GM23338 (cell line): ENCODE measurements around the gene MEGF11. TPM values are rescaled to one million over a fixed set of nuclear protein-coding genes. Genes with fewer than 3 reads are reported as not detected.

Experiments
- ATAC-seq: fragments of 200-7000 bp; cut with Tn5 transposase; 3 replicates; pipeline ENCODE4 v1.9.1; 2020
- DNase-seq: peaks from one replicate; pipeline ENCODE4 v3.0.0-alpha.2; 2015; ENCODE audit warnings: low spot score
- H2AFZ ChIP-seq: fragments of 200-600 bp; sonication (generic); 2 replicates; pipeline ENCODE4 v1.8.0; 2016; ENCODE audit warnings: antibody characterized with exemption, mild to moderate bottlenecking, moderate library complexity
- H3F3A ChIP-seq: fragments of 200-600 bp; sonication (generic); replicated peaks from 2 replicates; pipeline ENCODE4 v1.8.0; 2017; ENCODE audit warnings: antibody characterized with exemption, mixed run types, low read depth
- H3K27ac ChIP-seq: fragments of 200-600 bp; sonication (generic); 2 replicates; pipeline ENCODE4 v1.6.1; 2016; ENCODE audit warnings: low read depth
- H3K27me3 ChIP-seq: fragments of 200-600 bp; sonication (generic); 2 replicates; pipeline ENCODE4 v1.8.0; 2016; ENCODE audit warnings: mild to moderate bottlenecking, mixed run types, moderate library complexity; ENCODE audit not compliant: insufficient read depth
- H3K36me3 ChIP-seq: fragments of 200-600 bp; sonication (generic); 2 replicates; pipeline ENCODE4 v1.8.0; 2016; ENCODE audit warnings: mild to moderate bottlenecking; ENCODE audit not compliant: insufficient read depth
- H3K4me1 ChIP-seq: fragments of 200-600 bp; sonication (generic); 2 replicates; pipeline ENCODE4 v1.8.0; 2016; ENCODE audit warnings: mild to moderate bottlenecking, moderate library complexity; ENCODE audit not compliant: insufficient read depth
- H3K4me2 ChIP-seq: fragments of 200-600 bp; sonication (generic); 2 replicates; pipeline ENCODE4 v1.7.1; 2017; ENCODE audit warnings: mixed run types
- H3K4me3 ChIP-seq: fragments of 200-600 bp; sonication (generic); 2 replicates; pipeline ENCODE4 v1.6.1; 2016; ENCODE audit warnings: mixed run types
- H3K79me2 ChIP-seq: fragments of 200-600 bp; sonication (generic); replicated peaks from 2 replicates; pipeline ENCODE4 v1.8.0; 2017; ENCODE audit warnings: mild to moderate bottlenecking; ENCODE audit not compliant: insufficient read depth
- H3K9me2 ChIP-seq: fragments of 200-600 bp; sonication (generic); 2 replicates; pipeline ENCODE4 v1.8.0; 2017; ENCODE audit not compliant: insufficient read depth
- H4K20me1 ChIP-seq: fragments of 200-600 bp; sonication (generic); replicated peaks from 2 replicates; pipeline ENCODE4 v1.8.0; 2017; ENCODE audit warnings: mild to moderate bottlenecking; ENCODE audit not compliant: insufficient read depth
- H3K27ac Mint-ChIP-seq: 2 replicates; pipeline ENCODE4 v1.8.0; 2020; ENCODE audit warnings: inconsistent platforms, mild to moderate bottlenecking, moderate library complexity, mixed read lengths
- H3K27me3 Mint-ChIP-seq: 3 replicates; pipeline ENCODE4 v1.8.0; 2022; ENCODE audit warnings: low read depth, mild to moderate bottlenecking, moderate library complexity, mixed read lengths, inconsistent platforms; ENCODE audit not compliant: insufficient read depth, poor library complexity
- H3K36me3 Mint-ChIP-seq: 3 replicates; pipeline ENCODE4 v1.8.0; 2021; ENCODE audit warnings: low read depth, mild to moderate bottlenecking, inconsistent platforms, moderate library complexity, mixed read lengths
- H3K4me1 Mint-ChIP-seq: 3 replicates; pipeline ENCODE4 v1.8.0; 2020; ENCODE audit warnings: mild to moderate bottlenecking, inconsistent platforms, mixed read lengths
- H3K4me3 Mint-ChIP-seq: 3 replicates; pipeline ENCODE4 v1.8.0; 2021; ENCODE audit warnings: moderate library complexity, mild to moderate bottlenecking, inconsistent platforms, mixed read lengths
- H3K9me3 Mint-ChIP-seq: 3 replicates; pipeline ENCODE4 v1.8.0; 2020; ENCODE audit warnings: moderate library complexity, mild to moderate bottlenecking, inconsistent platforms, mixed read lengths
- EZH2 ChIP-seq: fragments of 200-600 bp; sonication (generic); IDR thresholded peaks from one replicate; pipeline ENCODE4 v1.8.0; 2017; ENCODE audit warnings: antibody characterized with exemption, mild to moderate bottlenecking, low read depth; ENCODE audit not compliant: unreplicated experiment
- EZH2phosphoT487 ChIP-seq: fragments of 200-600 bp; sonication (generic); IDR thresholded peaks from one replicate; pipeline ENCODE4 v1.8.1; 2018; ENCODE audit warnings: antibody characterized with exemption; ENCODE audit not compliant: unreplicated experiment
- JUNB ChIP-seq: IDR thresholded peaks from one replicate; pipeline ENCODE4 v1.6.1; 2016; ENCODE audit warnings: antibody characterized with exemption; ENCODE audit not compliant: unreplicated experiment
- NANOG ChIP-seq: IDR thresholded peaks from 2 replicates; pipeline ENCODE4 v1.6.1; 2016; ENCODE audit warnings: antibody characterized with exemption, borderline replicate concordance
- STAT1 ChIP-seq: IDR thresholded peaks from one replicate; pipeline ENCODE4 v1.6.1; 2016; ENCODE audit warnings: antibody characterized with exemption; ENCODE audit not compliant: unreplicated experiment
- ZNF331 ChIP-seq: fragments of 250-450 bp; sonication (Bioruptor Pico); IDR thresholded peaks from 2 replicates; pipeline ENCODE4 v1.5.0; 2020; ENCODE audit warnings: low read depth, mild to moderate bottlenecking, moderate library complexity
- polyA plus RNA-seq: library from polyadenylated mRNA; unstranded; fragments of >200 nt; fragmentation: Nextera tagmentation; extraction: Ambion mirVana; gene quantifications from 2 replicates; pipeline ENCODE4 v1.2.1, GENCODE V29; 2016
- total RNA-seq: library from RNA; depleted of rRNA; stranded (reverse); fragments of >200 nt; shearing (Covaris generic); gene quantifications from 2 replicates; pipeline ENCODE4 v1.2.3, GENCODE V29; 2014
- TF ChIP-seq, protein P1 (sequence below), 2 experiments: fragments of 200-600 bp in 1 of 2; sonication (generic) in 1 of 2; conservative IDR thresholded peaks; 2 replicates each; pipeline versions ENCODE4 v1.5.1 to v1.6.1; 2016 to 2017; ENCODE audit warnings: antibody characterized with exemption in 2 of 2, low read depth in 2 of 2, mild to moderate bottlenecking in 2 of 2, moderate library complexity in 1 of 2
- TF ChIP-seq, protein P2 (sequence below): IDR thresholded peaks from one replicate; pipeline ENCODE4 v1.6.1; 2018; ENCODE audit warnings: antibody characterized with exemption; ENCODE audit not compliant: unreplicated experiment
- TF ChIP-seq, protein P3 (sequence below): IDR thresholded peaks from 2 replicates; pipeline ENCODE4 v1.6.1; 2016; ENCODE audit warnings: antibody characterized with exemption

The MEGF11 gene
- total and polyA plus RNA-seq, 2 experiments from 2014 or later: 1.3 to 1.9 TPM

DNA sequence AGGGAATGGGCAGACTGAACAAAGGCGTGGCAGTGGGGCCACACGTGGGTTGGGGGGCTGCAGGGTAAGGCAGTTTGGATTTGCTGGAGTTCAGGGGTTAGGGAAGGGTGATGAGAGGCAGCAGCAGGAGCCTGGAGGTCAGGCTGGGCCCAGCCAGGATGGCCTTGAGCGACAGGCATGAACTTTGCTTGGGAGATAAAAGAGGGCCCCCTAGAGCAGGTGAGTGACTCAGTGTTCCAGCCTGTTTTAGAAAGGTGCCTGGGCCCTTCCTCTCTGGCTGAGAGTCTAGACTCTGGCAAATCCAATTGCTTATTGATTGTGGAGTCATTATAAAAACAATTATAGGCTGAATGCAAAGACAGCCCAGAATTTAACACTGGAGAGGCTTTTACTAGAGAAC is 309.1 kb downstream of the MEGF11 start:
- Mint-ChIP-seq H3K4me3 (no peak overlapping the region), H3K36me3 (no peaks in the 10 kb centered on the region), H3K27ac (no peak overlapping the region), H3K9me3 (no peaks in the 10 kb centered on the region), H3K27me3 (peaks cover 5% of the 10 kb centered on the region), H3K4me1 (no peaks in the 10 kb centered on the region; the same call in 2 of the 3 replicates)
- no peak for DNase-seq
- ATAC-seq: peak; percentile 20; the same call in 1 of the 3 replicates
- Histone ChIP-seq H2AFZ (no peak overlapping the region), H3K27ac (no peak overlapping the region), H3K27me3 (no peaks in the 10 kb centered on the region), H3K9me2 (no peaks in the 10 kb centered on the region), H3K4me2 (no peak overlapping the region), H3K36me3 (no peaks in the 10 kb centered on the region), H3K4me1 (no peaks in the 10 kb centered on the region), H3K79me2 (no peaks in the 10 kb centered on the region), H3F3A (no peaks in the 10 kb centered on the region), H3K4me3 (no peak overlapping the region), H4K20me1 (no peaks in the 10 kb centered on the region)
- TF ChIP-seq NANOG: no peak
- TF ChIP-seq JUNB: no peak
- TF ChIP-seq, protein P1, sequence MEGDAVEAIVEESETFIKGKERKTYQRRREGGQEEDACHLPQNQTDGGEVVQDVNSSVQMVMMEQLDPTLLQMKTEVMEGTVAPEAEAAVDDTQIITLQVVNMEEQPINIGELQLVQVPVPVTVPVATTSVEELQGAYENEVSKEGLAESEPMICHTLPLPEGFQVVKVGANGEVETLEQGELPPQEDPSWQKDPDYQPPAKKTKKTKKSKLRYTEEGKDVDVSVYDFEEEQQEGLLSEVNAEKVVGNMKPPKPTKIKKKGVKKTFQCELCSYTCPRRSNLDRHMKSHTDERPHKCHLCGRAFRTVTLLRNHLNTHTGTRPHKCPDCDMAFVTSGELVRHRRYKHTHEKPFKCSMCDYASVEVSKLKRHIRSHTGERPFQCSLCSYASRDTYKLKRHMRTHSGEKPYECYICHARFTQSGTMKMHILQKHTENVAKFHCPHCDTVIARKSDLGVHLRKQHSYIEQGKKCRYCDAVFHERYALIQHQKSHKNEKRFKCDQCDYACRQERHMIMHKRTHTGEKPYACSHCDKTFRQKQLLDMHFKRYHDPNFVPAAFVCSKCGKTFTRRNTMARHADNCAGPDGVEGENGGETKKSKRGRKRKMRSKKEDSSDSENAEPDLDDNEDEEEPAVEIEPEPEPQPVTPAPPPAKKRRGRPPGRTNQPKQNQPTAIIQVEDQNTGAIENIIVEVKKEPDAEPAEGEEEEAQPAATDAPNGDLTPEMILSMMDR (conservative IDR thresholded peaks at IDR 0.05; ENCODE audit: low read depth in 2 of 2): peak in 1 of 2 experiments; percentile 14; a peak in 1 of 4 replicates
- no peak for TF ChIP-seq EZH2phosphoT487

DNA sequence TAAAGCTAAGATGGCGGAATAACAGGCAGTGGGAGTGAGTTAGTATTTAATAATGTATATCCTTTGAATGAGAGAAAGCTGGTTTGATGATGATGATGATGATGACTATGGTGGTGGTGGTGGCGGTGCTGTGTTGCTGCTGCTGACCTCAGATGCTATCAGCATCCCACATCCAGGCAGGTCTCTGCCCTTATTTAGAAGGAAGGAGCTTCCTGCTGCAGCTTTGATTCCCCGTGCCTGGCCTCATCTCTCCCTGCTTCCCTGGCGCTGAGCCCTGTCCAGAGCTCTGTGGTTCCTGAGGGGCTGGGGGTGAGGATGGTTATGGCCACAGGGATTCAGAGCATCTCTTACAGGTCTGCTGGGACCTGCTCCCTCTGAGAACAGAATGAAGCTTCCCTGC is 311.1 kb downstream of the MEGF11 start:
- no peaks in the 10 kb centered on the region for H3K36me3 Mint-ChIP-seq
- Histone ChIP-seq H3F3A (no peaks in the 10 kb centered on the region), H3K27ac (no peak overlapping the region), H3K9me2 (no peaks in the 10 kb centered on the region), H3K4me2 (no peak overlapping the region), H3K27me3 (no peaks in the 10 kb centered on the region), H3K4me3 (no peak overlapping the region), H3K79me2 (no peaks in the 10 kb centered on the region), H2AFZ (no peak overlapping the region), H4K20me1 (no peaks in the 10 kb centered on the region), H3K36me3 (no peaks in the 10 kb centered on the region), H3K4me1 (no peaks in the 10 kb centered on the region)
- H3K27me3 Mint-ChIP-seq: peaks cover 5% of the 10 kb centered on the region
- no peak for ATAC-seq
- TF ChIP-seq, protein P1 (conservative IDR thresholded peaks at IDR 0.05; ENCODE audit: low read depth in 2 of 2): no peak
- no peak for TF ChIP-seq STAT1
- TF ChIP-seq EZH2: no peak
- no peak overlapping the region for H3K4me3 Mint-ChIP-seq
- no peaks in the 10 kb centered on the region for H3K9me3 Mint-ChIP-seq
- no peak overlapping the region for H3K27ac Mint-ChIP-seq
- no peak for DNase-seq
- H3K4me1 Mint-ChIP-seq: no peaks in the 10 kb centered on the region; the same call in 2 of the 3 replicates

DNA sequence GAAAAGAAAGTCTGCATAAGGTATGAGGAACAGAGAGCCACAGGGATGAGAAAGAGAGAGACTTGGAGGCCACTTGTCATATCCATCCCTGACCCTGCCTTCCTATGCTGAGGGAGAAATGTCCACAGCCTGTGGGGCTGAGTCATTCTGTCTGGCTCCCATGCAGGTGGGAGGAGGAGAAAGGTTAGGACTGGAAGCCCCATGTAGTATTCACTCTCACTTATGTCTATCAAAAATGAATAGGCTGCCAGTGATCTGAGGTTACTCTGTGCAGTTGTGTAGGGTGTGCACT is 313.0 kb downstream of the MEGF11 start:
- Mint-ChIP-seq H3K27me3 (peaks cover 5% of the 10 kb centered on the region), H3K36me3 (no peaks in the 10 kb centered on the region), H3K9me3 (no peaks in the 10 kb centered on the region), H3K4me3 (no peak overlapping the region), H3K27ac (no peak overlapping the region), H3K4me1 (no peaks in the 10 kb centered on the region)
- no peaks in the 10 kb centered on the region for H3K36me3 ChIP-seq
- no peak overlapping the region for H3K27ac ChIP-seq
- no peaks in the 10 kb centered on the region for H3K4me1 ChIP-seq
- H2AFZ ChIP-seq: no peak overlapping the region
- H3K27me3 ChIP-seq: no peaks in the 10 kb centered on the region
- H3F3A ChIP-seq: no peaks in the 10 kb centered on the region
- H3K4me2 ChIP-seq: no peak overlapping the region
- no peaks in the 10 kb centered on the region for H3K9me2 ChIP-seq
- DNase-seq (no peak), ATAC-seq (no peak)
- no peak overlapping the region for H3K4me3 ChIP-seq
- no peaks in the 10 kb centered on the region for H4K20me1 ChIP-seq
- no peaks in the 10 kb centered on the region for H3K79me2 ChIP-seq
- no peak for TF ChIP-seq ZNF331 (CRISPR knock-in tag)
- TF ChIP-seq, protein P2, sequence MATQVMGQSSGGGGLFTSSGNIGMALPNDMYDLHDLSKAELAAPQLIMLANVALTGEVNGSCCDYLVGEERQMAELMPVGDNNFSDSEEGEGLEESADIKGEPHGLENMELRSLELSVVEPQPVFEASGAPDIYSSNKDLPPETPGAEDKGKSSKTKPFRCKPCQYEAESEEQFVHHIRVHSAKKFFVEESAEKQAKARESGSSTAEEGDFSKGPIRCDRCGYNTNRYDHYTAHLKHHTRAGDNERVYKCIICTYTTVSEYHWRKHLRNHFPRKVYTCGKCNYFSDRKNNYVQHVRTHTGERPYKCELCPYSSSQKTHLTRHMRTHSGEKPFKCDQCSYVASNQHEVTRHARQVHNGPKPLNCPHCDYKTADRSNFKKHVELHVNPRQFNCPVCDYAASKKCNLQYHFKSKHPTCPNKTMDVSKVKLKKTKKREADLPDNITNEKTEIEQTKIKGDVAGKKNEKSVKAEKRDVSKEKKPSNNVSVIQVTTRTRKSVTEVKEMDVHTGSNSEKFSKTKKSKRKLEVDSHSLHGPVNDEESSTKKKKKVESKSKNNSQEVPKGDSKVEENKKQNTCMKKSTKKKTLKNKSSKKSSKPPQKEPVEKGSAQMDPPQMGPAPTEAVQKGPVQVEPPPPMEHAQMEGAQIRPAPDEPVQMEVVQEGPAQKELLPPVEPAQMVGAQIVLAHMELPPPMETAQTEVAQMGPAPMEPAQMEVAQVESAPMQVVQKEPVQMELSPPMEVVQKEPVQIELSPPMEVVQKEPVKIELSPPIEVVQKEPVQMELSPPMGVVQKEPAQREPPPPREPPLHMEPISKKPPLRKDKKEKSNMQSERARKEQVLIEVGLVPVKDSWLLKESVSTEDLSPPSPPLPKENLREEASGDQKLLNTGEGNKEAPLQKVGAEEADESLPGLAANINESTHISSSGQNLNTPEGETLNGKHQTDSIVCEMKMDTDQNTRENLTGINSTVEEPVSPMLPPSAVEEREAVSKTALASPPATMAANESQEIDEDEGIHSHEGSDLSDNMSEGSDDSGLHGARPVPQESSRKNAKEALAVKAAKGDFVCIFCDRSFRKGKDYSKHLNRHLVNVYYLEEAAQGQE: no peak
- no peak for TF ChIP-seq STAT1
- TF ChIP-seq, protein P3, sequence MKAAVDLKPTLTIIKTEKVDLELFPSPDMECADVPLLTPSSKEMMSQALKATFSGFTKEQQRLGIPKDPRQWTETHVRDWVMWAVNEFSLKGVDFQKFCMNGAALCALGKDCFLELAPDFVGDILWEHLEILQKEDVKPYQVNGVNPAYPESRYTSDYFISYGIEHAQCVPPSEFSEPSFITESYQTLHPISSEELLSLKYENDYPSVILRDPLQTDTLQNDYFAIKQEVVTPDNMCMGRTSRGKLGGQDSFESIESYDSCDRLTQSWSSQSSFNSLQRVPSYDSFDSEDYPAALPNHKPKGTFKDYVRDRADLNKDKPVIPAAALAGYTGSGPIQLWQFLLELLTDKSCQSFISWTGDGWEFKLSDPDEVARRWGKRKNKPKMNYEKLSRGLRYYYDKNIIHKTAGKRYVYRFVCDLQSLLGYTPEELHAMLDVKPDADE: no peak
